GM18502 (cell line): ENCODE measurements around the gene TRPM5.

Source experiments
- ATAC-seq: cut with Tn5 transposase; IDR thresholded peaks from one replicate; pipeline ENCODE4 v1.9.1; 2021; ENCODE audit warnings: mild to moderate bottlenecking; ENCODE audit not compliant: unreplicated experiment, poor library complexity

The TRPM5 gene

GRCh38 chr11:2441171-2441570 is 3.1 kb downstream of the TRPM5 start:
- ATAC-seq = no peak

GRCh38 chr11:2440646-2441045 is 3.7 kb downstream of the TRPM5 start:
- no peak for ATAC-seq

GRCh38 chr11:2439820-2440219 is 4.5 kb downstream of the TRPM5 start:
- ATAC-seq = no peak

- no peak for ATAC-seq
Observed at GRCh38 chr11:2437516-2437915, 6.8 kb downstream of the TRPM5 start.

- no peak for ATAC-seq
Observed at GRCh38 chr11:2436521-2437031, 7.7 kb downstream of the TRPM5 start.

- ATAC-seq = no peak
Observed at GRCh38 chr11:2436013-2436520, 8.2 kb downstream of the TRPM5 start.

- no peak for ATAC-seq
Observed at GRCh38 chr11:2435288-2436012, 8.9 kb downstream of the TRPM5 start.

GRCh38 chr11:2434506-2435255 is 9.6 kb downstream of the TRPM5 start:
- no peak for ATAC-seq

GRCh38 chr11:2434008-2434407 is 10.3 kb downstream of the TRPM5 start:
- ATAC-seq = no peak

GRCh38 chr11:2433106-2433925 is 11.0 kb downstream of the TRPM5 start:
- ATAC-seq = no peak

GRCh38 chr11:2432628-2433071 is 11.7 kb downstream of the TRPM5 start:
- no peak for ATAC-seq

- no peak for ATAC-seq
Observed at GRCh38 chr11:2432171-2432621, 12.1 kb downstream of the TRPM5 start.

- no peak for ATAC-seq
Observed at GRCh38 chr11:2431395-2431794, 12.9 kb downstream of the TRPM5 start.

- ATAC-seq = no peak
Observed at GRCh38 chr11:2428322-2428795, 16.0 kb downstream of the TRPM5 start.

- ATAC-seq = no peak
Observed at GRCh38 chr11:2427721-2428321, 16.5 kb downstream of the TRPM5 start.

- no peak for ATAC-seq
Observed at GRCh38 chr11:2426826-2427521, 17.3 kb downstream of the TRPM5 start.

GRCh38 chr11:2426221-2426620 is 18.1 kb downstream of the TRPM5 start:
- ATAC-seq = no peak

GRCh38 chr11:2425506-2425905 is 18.8 kb downstream of the TRPM5 start:
- ATAC-seq = no peak

GRCh38 chr11:2424811-2425495 is 19.4 kb downstream of the TRPM5 start:
- no peak for ATAC-seq
